HG03457 (cell line): ENCODE results near the gene HIPK3.

Experiments used
- ATAC-seq: cut with Tn5 transposase; IDR thresholded peaks from one replicate; pipeline ENCODE4 v1.9.1; 2021; ENCODE audit warnings: moderate number of reproducible peaks; ENCODE audit not compliant: unreplicated experiment

HIPK3 gene

DNA sequence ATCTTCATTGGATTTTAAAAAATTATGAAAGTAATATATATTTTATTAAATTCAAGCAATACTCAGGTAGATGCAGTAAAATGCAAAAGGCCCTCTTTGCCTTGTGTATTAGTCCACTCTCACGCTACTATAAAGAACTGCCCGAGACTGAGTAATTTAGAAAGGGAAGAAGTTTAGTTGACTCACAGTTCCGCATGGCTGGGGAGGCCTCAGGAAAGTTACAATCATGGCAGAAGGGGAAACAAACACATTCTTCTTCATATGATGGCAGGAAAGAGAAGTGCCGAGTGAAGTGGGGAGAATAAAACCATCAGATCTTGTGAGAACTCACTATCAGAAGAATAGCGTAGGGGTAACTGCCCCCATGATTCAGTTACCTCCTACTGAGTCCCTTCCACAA, 130.8 kb downstream of the HIPK3 start:
- ATAC-seq: no peak

DNA sequence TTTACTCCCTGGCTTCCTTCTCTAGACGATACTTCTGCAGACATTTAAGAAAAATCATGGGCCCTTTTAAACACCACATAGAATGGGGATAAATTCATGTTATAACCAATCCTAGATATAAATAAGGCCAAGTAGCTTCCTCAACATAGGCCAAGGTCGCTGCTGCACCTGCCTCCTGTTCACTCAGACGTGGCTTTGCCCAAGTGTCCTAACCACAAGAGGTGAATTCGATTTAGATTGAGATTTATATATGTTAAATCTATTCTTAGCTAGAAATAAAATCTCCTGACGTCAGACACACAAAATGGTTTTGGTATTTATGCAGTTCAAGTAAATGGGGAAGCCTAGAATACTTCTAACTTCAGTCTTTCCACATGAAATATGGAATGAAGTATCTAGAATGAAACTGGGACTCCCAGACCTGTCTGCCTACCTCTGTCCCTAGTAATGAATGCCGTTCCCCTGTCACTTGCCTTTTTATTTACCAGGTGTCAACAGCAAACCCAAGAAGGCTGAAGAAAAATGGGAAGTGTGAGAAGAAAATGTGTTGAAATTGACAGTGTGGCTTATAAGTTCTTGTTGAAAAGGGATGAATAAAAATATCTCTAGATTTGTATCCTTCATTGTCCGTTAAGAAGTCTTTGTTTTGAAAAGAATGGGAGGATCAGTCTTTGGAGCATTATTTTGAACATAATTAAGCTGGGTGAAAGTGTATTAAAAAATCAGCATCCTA, 131.8 kb downstream of the HIPK3 start:
- ATAC-seq: no peak

DNA sequence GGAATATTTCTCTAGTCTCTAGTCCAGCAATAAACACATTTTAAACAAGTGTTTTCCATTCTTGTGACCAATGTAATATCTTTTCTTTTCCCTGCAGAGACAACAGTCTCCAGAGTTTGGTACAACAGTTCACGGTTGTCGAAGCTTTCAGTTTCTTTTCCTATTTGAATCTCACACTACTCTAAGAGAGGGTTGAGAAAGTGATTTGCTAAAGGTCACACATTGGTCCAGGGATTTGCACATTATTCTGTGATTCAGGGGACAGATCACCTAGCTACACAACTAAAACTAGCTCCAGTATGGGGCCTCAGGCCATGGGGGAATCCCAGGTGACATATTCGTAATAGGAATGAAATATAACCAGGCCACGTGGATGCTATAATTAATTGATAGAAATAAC, 132.5 kb downstream of the HIPK3 start:
- ATAC-seq: peak; percentile 60

DNA sequence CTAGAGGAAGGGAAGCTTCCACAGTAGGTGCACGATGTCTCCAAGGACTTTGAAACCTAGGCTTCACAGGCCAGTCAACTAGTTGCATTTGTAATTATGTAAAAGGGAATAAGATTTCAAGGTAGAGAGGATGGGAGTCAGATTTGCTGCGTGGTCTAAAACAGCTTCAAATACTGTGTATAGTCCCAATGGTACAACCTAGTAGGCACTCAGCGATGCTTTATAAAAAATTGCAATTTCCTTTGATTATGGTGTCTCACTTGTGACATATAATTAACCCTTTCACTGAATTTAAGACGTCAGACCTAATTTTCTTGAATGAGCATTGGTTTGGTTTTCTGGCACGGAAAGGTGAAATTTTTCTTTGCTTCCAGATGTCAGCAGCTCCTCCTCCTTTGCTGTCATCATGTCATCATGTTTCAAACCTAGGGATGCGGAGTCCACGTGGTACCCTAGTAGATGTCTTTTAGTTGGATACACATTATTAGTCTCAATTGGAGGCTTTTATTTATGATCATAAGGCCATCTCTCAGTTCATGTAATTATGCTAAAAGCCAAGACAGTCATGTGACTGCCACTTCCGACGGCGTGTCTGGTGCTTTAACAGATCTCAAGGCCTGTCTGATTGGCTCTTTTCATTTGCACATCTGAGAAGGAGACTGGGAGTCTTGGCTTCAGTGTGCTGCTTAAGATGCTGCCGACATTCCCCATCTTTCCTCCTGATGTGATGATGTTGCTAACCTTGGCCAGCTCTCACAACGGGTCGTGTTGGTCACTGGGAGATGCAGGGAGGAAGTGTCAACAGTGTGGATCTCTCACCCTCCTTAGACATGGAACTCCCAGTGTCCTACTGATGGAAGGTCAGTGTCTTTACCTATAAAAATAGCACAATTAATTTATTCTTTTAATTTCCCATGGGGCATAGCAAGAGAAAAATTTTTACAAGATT, 134.0 kb downstream of the HIPK3 start:
- no peak for ATAC-seq

DNA sequence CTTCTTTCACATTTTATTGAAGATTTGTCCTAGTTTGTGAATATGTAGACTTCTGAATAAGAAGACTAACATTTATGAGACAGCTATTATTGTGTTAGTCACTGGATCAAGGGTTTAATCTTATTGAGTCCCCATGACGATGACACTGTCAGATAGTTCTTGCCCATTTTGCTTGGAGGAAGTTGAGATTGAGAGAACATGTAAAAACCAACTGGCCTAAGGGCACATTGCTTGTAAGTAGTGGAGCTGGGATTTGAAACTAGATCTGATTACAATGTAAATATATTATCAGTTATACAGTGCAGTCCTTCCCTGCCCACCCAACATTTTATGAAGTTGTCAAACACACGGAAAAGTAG, 134.7 kb downstream of the HIPK3 start:
- ATAC-seq: no peak

DNA sequence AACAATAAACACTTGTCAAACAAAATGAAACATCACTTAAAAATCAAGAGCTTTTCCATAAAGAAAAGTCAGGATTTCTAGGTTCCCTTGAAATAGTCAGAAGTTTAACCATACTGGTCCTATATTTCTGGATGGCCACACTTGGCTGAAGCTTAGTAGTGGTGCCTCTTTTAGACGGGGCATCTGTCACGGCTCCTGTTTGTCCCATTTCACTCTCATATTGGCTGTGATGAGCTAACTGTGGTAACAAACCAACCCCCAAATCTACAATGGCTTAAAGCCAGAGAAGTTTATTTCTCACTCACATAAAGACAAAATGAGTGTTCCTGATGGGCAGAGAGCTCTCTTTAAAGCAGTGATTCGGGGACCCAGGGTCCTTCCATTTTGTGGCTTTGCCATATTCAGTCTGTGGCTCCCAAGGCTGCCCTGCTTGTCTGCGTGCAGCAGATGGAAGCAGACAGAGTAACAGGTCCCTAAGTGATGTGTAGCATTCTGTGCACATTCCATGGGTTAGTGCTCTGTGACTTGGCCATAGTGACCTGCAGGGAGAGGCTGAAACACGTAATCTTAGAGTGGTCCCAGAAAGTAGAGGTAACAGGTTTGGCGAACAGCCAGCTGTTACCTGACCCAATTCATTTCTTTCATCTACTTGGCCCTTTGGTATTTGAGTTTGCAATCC, 137.4 kb downstream of the HIPK3 start:
- no peak for ATAC-seq

DNA sequence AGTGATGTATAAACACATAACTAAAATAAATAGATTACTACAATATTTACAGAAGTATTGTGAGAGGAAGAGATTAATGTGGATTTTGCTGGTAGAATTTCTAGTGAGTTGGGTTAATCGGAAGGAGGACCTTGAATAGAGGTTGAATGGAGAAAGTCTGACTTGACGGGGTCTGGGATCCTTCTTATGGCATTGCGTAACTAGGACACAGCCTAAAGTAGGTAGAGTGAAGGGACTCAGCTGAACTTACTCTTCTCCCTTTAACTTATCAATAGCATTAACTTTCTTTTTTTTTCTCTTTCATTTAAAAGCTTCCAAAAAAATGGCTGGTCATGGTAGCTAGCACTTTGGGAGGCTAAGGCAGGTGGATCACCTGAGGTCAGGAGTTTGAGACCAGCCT, 139.2 kb downstream of the HIPK3 start:
- no peak for ATAC-seq

DNA sequence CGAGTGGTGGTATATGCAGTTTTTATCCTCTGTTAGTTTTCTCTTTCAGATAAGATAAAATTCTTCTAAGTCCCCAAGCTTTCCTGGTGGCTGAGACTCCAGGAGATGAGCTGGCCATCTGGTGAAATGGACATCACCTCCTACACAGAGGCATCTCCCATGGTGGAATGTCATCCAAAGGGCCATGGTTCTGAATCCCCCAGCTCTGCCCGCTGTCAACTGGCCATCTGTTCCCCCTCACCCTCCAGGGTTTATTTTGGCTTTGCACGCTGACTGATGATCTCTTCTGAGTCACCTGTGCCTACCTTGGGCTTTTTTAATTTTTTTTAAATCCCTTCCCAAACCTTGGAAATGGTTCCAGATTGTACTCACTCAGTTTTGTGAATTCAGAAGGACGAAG, 142.2 kb downstream of the HIPK3 start:
- ATAC-seq: no peak

DNA sequence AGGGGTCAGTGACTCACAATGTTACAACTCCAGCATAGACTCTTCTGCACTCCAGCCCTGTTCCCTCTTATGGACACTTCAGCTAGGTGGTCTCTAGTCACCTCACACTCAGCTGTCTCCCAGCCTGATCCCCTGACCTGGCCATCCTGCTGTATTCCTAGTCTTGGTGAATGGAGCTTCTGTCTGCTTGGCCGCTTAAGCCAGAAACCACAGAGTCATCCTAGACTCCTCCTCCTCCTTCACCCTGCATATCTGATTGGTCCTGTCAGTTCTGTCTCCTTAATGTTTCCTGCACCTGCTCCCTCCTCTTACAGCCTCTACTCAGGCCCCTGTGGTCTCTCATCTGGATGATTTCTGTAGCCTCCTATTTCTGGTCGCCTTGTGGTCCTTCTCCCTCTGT, 144.9 kb downstream of the HIPK3 start:
- no peak for ATAC-seq

DNA sequence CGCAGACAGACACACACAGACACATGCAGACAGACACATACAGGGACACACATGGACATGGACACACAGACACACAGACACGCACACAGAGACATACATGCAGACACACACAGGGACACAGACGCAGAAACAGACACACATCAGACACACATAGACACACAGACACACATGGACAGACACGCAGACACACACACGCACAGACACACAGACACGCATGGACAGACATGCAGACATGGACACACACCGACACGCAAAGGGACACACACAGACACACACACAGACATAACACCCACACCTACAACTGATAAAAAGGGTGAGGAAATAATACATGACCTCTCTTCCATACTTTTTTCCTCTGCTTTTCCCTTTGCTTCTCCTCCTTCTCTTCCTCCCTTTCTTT, 146.2 kb downstream of the HIPK3 start:
- ATAC-seq: no peak

DNA sequence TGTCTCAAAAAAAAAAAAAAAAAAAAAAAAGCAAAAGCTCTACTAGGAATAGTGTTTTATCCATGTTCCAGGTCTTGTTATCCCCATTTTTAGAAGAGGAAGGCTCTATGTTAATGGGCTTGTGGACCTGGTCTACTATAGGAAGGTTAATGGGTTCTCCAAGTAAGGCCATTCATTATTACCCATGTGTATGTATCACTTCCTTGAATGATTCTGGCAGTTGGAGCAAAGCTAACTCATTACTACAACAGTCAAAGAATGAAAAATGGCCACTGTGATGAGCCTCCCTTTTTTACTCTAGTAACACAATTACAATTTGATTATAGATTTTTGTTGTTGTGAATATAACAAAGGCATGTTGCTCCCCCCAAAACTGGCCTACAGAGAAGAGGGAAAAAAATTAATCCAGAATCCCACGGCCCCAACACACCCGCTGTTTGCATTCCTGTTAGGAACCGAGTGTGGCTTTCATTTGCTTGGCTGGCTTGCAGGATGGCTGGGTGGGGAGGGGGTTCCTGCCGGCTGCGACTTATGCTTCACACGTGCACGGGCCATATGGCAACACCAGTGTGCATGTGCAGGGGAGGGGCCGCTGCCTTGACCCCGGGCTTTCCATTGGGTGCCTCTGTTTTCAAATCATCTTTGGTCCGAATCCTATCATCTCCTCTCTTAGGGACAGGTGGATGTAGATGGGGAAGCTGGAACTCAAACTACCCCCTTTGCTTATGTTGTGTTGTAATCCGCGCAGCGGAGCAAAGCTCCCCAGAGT, 148.8 kb downstream of the HIPK3 start:
- no peak for ATAC-seq
